ENCODE measurements around the gene ZNF789.

DNA sequence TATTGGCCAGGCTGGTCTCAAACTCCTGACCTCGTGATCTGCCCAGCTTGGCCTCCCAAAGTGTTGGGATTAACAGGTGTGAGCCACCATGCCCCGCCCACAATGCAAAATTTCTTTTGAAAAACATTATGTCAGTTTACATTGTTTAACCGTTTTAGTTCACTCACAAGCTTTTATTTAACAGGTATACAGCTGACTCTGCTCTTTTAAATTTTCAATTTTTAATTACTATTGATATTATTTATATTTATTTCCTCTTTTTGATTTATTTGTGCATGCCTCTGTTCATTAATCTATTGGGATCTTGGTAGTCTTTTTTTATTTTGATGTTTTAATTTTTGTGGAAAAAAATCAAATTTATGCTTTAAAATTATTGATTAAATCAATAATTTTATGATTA, 48.7 kb downstream of the ZNF789 start:
- TF ChIP-seq, protein P1, sequence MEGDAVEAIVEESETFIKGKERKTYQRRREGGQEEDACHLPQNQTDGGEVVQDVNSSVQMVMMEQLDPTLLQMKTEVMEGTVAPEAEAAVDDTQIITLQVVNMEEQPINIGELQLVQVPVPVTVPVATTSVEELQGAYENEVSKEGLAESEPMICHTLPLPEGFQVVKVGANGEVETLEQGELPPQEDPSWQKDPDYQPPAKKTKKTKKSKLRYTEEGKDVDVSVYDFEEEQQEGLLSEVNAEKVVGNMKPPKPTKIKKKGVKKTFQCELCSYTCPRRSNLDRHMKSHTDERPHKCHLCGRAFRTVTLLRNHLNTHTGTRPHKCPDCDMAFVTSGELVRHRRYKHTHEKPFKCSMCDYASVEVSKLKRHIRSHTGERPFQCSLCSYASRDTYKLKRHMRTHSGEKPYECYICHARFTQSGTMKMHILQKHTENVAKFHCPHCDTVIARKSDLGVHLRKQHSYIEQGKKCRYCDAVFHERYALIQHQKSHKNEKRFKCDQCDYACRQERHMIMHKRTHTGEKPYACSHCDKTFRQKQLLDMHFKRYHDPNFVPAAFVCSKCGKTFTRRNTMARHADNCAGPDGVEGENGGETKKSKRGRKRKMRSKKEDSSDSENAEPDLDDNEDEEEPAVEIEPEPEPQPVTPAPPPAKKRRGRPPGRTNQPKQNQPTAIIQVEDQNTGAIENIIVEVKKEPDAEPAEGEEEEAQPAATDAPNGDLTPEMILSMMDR (IDR thresholded peaks at IDR 0.05; ENCODE audit: low read depth, low read length, missing input control): no peak
- no peak for TF ChIP-seq HNF4A (conservative IDR thresholded peaks at IDR 0.05)
- TF ChIP-seq, protein P2, sequence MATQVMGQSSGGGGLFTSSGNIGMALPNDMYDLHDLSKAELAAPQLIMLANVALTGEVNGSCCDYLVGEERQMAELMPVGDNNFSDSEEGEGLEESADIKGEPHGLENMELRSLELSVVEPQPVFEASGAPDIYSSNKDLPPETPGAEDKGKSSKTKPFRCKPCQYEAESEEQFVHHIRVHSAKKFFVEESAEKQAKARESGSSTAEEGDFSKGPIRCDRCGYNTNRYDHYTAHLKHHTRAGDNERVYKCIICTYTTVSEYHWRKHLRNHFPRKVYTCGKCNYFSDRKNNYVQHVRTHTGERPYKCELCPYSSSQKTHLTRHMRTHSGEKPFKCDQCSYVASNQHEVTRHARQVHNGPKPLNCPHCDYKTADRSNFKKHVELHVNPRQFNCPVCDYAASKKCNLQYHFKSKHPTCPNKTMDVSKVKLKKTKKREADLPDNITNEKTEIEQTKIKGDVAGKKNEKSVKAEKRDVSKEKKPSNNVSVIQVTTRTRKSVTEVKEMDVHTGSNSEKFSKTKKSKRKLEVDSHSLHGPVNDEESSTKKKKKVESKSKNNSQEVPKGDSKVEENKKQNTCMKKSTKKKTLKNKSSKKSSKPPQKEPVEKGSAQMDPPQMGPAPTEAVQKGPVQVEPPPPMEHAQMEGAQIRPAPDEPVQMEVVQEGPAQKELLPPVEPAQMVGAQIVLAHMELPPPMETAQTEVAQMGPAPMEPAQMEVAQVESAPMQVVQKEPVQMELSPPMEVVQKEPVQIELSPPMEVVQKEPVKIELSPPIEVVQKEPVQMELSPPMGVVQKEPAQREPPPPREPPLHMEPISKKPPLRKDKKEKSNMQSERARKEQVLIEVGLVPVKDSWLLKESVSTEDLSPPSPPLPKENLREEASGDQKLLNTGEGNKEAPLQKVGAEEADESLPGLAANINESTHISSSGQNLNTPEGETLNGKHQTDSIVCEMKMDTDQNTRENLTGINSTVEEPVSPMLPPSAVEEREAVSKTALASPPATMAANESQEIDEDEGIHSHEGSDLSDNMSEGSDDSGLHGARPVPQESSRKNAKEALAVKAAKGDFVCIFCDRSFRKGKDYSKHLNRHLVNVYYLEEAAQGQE (IDR thresholded peaks at IDR 0.05): no peak
- no peak for TF ChIP-seq RAD21 (IDR thresholded peaks at IDR 0.05)

All from liver (tissue), 3 donors.